Activated gamma-delta T cell (primary cell): ENCODE results near the gene EDN3.

Source experiments
- DNase-seq: peaks from one replicate; lab custom pipeline; 2025; lab: John Stamatoyannopoulos, UW
- total RNA-seq, 2 donors: gene quantifications; one replicate each; lab custom pipeline; 2026; lab: John Stamatoyannopoulos, UW

EDN3 gene, protein sequence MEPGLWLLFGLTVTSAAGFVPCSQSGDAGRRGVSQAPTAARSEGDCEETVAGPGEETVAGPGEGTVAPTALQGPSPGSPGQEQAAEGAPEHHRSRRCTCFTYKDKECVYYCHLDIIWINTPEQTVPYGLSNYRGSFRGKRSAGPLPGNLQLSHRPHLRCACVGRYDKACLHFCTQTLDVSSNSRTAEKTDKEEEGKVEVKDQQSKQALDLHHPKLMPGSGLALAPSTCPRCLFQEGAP
- total RNA-seq = 0.31 to 0.79 reads per million in 2 donors

DNA sequence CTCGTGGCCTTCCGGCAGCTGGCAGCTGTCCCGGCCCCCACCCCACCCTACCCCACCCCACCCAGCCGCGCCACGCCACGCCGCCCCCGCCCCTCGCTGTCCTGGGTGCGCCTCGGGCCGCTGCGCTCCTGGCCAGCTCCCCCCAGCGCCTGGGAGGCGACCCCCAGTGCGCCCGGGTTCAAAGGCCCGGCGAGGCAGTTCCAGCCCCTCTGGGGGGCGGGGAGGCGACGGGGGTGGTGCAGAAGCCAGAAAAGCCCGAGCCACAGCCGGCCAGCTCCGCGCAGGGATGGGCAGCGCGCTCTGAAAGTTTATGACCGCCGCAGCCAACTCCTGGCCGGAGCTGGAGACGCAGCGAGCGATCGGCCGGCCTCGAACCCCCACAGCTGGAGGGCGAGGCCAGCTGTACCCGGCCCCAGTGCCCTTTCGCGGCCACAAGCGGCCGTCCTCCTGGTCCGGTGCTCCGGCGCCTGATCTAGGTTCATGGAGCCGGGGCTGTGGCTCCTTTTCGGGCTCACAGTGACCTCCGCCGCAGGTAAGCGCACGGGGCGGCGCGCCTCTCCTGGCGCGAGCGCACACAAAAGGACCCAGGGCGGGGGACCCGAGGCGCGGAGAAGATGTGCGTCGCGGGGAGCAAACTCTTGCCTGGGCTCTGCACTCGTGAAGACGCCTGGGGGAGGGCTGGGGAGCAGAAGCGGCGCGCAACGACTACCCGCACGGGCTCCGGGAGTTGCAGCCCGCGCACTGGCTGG, at the start of gene EDN3:
EDN3 (plus strand) TSS at position 279 of the 749 bp plus-strand sequence; CDS start at position 481, 202 bp downstream.
- DNase-seq = no peak

DNA sequence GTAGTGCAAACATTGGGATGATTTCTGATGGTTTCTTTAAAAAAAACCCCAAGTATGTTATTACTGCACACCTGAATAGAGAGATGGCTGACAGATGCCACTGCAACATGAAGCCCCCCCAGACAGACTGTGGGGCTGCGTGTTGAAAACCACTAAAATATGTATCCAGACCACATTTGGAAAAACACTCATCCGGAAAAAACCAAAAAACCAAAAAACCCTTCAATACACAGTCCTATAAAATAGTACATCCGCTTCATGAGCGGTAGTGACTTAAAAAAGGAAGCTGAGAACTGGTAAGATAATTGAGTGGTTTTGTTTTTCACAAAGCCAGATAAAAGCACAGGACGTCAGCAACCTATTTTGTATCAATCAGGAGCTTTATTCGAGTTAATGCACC, 47.1 kb upstream of the EDN3 start:
- no peak for DNase-seq

DNA sequence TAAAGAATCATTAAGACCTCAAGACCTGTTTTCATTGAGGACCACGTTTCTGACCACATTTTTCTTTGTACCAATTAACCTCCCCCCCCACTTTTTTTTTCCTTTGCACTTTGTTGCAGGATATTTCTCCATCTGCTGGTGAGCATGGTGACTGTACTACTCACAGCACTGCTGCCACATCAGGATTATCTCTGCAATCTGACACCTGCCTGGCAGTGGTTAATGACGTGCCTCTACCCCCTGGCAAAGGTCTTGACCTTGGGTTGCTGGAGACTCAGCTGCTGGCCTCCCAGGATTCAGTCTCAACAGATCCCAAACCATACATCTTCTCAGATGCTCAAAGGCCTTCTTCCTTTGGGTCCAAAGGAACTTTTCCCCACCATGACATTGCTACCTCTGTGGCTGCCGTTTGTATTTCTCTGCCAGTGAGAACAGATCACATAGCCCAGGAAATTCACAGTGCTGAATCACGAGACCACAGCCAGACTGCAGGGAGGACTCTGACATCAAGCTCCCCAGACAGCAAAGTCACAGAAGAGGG, 46.6 kb upstream of the EDN3 start:
- DNase-seq = no peak

DNA sequence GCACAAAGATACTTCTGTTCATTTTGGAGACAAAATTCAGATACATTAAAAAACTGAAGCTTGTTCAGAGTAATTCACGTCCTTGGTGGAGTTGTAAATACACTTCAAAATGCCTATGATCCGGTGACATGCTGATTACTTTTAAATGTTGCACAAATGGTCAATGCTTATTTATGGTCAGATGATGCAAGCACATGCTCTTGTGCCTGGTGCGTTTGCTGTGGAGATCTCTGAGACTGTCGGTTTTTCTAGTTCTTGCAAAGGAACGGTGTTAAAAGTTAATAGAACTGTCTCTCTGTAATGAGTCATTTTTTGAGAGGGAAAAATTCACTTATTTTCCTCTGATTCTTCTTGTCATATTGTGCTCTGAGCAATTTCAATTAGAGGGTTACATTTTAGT, 45.2 kb upstream of the EDN3 start:
- no peak for DNase-seq

DNA sequence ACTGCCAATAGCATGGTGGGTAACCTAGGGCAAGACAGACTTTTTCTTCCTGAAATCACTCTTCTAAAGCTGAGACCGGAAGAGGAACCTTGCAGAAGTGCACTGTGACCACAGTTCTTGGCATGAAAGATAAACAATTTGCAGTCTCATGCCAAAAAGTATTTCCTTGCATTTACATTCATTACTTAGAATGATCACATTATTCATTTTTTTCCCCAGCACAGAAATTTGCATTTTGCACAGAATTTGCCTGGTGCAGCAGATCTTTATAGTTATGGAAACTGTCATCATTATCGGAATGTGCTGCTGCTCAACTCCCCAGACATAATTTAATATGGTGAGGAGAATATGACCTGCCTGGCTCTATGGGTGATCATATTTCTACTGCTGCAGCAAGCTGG, 42.2 kb upstream of the EDN3 start:
- DNase-seq = no peak

DNA sequence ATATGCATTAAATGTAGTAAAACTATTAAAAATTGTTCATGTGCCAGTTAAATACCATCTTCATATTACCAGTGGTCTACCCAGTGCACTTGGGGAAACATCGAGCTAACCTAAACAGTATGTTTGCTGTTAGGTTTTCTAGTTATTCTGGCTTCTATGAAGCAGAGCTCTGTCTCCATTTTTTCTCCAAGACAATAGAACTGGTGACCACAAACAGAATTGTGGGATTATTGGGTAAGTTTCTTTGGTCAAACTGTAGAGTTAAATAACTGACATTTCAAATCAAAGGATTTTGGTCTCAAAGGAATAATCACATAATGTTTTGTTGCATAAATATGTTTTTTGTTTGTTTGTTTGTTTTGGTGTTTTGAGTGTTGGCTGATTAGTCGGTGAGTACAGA, 40.5 kb upstream of the EDN3 start:
- no peak for DNase-seq

DNA sequence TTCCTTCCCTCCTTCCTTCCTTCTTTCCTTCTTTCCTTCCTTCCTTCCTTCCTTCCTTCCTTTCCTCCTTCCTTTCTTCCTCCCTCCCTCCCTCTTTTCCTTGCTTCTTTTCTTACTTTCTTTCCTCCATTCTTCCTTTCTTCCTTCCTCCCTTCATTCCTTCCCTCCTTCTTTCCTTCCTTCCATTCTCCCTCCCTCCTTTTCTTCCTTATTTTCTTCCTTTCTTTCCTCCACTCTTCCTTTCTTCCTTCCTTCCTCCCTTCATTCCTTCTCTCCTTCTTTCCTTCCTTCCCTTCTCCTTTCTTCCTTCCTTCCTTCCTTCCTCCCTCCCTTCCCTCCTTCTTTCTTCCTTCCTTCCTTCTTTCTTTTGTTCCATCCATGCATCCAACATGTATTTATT, 35.1 kb upstream of the EDN3 start:
- no peak for DNase-seq

DNA sequence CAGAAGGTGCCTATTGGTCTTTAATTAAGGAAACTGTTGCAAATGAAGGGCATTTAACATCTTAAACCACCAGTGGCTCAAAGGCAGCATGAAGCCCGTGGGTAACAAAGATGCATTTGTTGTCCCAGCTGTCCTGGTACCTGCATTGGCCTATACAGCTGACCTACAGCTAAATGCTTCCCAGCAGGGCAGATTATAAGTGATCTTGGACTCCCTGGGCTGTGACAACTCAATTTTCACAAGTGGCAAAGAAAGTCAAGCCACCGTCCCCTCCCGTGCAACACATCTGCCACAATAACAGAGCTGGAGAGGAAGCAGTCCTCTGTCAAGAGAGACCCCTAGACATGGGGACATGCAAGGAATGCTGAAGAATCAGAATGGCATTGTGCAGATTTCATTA, 31.5 kb upstream of the EDN3 start:
- DNase-seq = no peak

DNA sequence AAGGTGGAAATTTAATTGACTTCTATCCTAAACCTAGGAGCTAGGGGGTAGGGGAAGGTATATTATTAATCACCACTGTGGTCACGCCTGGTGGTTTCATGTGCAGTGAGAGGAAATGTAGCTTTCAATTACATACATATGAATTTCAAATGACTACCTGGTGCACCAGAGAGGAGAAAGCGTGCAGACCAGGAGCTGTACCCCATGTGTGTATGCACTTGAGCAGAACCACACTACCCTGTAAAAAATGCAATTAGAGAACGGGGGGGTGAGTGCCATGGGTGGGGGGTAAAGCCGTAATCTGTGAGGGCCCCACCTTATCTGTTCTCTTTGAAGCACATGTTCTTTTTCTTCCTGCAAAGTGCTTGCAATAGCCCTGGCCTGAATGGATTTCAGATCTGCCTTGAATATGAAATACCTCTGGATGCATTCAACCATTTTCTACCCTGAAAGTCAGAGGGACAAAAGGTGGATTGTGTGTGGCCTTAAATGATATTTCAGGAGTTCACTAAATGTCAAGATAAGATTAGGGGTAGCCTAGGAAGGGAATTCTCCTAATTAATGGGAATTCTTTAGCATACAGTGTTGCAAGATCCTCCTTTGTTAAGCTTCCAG, 30.9 kb upstream of the EDN3 start:
- no peak for DNase-seq

DNA sequence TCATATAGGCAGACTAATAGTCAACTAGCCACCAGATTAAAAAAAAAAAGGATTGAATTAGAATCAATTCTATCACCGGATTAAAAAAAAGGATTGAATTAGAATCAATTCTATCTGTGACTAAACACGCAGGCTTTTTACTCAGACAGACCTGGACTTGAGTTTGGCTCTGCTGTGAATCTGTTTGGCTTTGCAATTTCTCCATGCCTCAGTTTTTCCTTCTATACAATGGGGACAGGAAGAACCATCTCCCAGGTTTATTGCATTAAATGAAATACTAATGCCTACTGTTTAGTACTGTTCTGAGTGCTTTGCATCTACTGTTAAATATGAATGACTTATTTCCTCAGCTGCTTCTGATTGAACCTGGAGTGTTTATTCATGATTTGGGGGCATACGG, 30.0 kb upstream of the EDN3 start:
- no peak for DNase-seq

DNA sequence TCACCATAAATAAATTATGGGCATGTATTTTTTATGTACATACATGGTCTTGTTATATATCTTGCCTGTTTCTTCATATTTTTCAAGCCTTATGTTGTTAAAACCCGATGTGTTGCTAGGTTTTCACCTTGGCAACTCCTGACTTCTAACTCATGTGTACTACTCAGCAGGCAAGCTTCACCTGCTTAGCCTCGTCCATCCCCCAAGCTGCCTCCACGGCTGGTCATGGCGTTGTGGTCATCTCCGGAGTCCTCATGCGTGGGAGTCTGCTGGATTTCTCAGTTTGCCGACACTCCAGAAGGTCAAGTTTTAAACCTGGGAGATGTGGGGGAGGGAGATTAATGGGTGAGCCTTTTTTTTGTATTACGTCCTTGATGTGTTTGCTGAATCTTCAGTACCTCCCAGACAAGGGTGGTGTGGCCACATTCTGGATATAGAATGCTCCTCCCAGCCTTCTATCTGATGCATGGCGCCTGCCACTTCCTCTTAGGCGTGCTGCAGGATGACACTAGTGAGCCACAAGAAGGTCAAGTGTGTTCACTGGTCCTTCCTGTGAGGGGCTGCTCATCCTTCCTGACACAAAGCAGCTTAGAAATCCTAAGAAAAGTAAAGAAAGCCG, 26.6 kb upstream of the EDN3 start:
- no peak for DNase-seq

DNA sequence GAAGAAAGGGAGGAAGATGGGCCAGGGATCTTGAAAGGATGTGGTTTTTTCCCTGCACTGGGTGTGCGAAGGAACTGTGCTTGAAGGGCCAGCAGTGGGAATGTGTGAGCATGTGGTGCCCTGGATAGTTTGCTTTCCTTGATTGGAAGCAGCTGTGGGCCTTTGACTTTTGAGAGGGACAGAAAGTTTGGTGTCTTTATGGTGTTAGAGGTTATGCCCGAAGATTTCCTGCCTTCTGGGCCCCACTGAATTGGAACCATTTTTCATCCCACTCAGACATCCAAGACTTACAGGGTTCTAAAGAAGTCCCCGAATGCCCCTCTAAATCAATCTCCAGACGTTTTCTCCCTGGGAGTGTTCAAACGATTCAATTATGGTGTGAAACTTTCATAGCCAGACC, 23.5 kb upstream of the EDN3 start:
- no peak for DNase-seq

DNA sequence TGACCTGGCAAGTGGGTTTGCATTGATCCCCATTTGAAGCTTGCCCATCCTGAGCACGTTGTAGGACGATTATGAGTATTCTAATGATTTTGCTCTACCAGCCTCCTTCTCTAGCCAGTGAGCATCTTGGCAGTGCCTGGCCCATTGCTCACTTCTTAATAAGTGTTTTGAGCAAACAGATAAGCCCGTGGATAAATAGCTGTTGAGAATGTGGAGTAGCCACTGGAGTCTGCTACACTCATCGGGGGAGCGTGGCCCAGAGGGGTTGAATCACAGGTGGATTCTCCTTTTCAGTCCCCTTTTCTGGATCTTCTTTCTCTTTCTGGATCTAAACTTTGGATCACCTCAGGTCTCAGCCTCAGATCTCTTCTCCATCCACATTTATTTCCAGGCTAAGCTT, 15.9 kb upstream of the EDN3 start:
- DNase-seq = no peak

DNA sequence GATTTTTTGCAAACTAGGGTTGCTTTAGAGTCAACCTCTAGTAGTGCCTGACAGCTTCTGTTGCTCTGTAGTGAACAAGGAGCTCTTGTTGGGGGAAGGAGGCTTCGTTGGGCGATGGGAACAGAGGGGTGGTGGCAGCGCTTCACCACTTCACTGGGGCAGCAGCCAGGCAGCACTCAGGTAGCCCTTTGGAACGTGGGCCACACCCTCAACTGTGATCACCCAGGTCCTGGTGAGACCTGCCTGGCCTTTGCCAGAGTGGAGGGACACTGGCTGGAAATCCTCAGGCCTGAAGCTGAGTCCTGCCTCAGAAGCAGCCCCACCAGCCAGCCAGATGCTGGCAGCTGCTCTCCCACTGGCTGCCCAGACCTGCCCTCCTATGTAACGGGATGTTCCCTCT, 10.4 kb upstream of the EDN3 start:
- DNase-seq = no peak

DNA sequence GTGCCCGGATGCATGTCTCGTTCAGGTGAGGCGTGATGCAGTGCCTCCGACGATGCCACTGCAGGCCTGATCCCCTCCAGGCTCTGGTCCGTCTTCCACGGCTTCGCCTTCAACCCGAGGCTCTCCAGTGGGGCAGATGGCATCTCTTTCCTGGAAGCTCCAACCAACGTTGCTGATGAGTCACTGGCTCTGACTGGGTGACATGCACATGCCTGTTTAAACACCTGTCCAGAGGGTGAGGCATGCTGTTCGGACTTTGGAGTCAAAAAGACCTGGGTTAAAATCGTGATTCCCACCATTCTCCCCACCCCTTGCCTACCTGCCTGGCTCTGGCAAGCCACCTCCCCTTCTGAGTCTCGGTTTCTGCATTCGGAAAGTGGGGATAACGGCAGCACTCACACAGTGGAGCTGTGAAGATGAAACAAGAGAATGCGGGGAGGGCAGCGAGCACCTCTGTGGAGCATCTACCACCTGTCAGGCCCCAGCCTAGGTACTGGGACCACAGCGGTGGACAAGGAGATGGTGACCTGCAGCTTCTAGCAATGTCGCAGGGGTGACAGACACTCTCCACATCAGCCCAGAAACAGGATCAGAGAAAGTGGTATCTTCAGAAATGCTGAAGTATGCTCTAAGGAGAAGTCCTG, 8.5 kb upstream of the EDN3 start:
- no peak for DNase-seq

DNA sequence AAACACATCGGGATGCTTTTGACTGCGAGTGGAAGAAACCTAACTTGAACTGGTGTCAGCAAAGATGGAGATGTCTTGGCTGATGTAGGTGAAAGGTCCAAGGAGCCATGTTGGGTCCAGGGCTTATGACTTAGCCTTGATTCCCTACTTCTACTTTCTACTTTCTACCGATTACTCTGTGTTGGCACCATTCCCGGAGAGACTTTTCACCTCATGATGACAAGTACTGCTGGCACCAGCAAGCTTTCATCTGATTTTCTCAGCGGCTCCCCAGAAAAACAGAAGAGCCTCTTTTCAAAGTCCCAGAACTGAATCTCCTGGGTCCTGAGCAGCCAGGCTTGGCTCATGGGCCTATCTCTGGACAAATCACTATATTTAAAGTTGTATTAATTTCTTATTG, 4.9 kb upstream of the EDN3 start:
- no peak for DNase-seq

DNA sequence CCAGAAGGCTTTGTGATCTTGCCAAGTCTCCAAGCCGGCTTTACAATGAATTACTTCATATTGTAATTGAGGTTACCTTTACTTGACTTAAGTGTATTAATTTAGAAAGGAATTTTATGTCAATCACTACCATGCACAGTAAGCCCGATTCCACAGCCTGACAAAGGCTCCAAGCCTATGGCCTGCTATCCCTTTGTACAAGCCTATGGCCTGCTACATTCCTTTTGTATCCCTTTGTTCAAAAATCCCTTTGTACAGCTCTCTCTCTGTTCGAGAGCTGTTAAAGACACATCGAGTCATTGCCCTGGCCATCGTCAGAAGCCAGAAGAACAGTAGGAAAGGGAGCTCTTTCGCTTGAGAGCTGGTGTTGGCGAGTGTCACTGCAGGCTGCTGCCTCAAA, 2.7 kb upstream of the EDN3 start:
- no peak for DNase-seq

DNA sequence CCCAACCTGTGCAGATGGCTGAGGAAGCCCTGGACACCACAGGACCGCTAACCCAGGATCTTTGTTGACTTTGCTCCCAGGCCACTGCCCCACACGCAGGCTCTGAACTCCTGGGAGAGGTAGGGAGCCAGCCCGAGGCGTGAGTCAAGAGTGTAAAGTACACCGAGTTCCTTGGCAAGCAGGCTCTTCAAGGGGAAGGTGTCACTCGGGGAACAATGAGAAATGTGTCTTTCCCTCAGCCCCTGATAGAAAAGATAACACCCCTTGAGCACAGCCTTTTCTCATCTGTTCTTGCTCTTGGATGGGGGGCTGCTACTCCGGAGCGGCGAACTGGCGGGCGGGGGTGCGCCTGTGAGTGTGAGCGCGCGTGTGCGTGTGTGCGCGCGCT, 472 bp upstream of the EDN3 start:
- DNase-seq = no peak

DNA sequence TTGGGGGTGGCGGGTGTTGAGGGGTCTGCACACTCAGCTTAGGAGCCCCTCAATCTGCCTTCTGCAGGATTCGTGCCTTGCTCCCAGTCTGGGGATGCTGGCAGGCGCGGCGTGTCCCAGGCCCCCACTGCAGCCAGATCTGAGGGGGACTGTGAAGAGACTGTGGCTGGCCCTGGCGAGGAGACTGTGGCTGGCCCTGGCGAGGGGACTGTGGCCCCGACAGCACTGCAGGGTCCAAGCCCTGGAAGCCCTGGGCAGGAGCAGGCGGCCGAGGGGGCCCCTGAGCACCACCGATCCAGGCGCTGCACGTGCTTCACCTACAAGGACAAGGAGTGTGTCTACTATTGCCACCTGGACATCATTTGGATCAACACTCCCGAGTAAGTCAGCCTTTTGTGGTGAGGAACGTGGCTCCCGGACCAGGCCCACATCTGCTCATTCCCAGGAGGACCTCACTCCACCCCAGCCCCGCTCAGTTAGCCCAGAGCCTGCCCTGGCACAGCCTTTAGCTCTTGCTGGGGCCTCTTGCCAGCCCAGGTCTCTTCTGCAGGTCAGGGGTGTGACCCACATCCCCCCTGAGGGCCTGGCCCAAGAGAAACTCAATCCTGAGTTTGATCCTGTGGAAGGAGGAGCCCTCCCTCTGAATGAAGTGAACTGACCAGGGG, 1.1 kb downstream of the EDN3 start:
- DNase-seq = no peak

DNA sequence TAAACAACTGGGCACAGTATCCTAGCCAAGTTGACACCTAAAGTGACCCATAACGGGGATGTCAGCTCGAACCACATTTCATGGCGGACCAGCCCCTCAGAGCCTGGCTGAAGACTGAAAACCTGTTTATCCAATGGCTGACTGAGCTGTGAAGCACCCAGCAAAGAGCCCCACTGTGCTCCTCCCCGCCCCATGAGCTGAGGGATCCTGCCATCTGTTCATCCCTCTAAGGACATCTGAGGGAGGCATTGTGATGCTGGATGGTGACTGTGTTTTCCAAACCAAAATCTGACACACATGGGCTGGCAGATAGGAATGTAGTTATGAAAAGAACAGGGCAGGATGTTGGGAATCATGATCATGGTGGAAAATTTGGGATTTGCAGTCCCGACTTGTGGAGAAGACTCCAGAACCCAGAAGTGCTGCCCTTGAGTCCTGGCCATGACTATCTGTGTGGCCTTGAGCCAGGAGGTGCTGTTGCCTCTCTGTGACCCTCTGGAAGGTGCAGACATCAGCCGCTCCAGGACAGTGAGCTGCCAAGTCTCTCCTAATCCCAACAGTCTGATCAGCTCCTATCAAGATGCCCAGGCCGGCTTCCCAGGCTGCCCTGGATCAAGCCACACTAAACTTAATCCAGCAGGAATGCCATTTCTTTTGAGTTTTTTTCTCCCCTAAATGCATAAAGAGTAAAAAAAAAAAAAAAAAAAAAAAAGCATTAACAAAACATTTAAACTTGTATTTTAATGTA, 5.7 kb downstream of the EDN3 start:
- DNase-seq = no peak

DNA sequence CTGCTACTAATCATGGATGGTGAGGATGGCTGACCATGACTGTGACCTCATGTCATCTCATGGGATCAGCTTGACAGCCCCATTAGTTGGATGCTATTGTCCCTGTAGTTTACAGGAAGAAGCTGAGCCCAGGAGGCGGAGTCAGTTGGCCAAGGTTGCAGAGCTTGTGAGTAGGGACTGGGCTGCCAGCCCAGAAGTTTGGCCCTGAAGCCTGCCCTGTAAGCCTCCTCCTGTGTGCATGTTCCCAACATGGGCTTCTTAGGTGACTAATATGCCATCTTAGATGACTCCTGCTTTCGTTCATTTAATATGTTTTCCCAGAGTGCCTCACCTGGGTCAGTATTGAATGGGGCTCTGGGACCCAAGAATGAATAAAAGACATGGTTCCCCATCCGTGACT, 6.9 kb downstream of the EDN3 start:
- no peak for DNase-seq
